RWPE2 (cell line): ENCODE data around the gene UGGT2.

Source experiments
- ATAC-seq: fragments of 200-7000 bp; cut with Tn5 transposase; 3 replicates; pipeline ENCODE4 v1.9.1; 2021; ENCODE audit warnings: low read depth
- DNase-seq: peaks from one replicate; pipeline ENCODE4 v3.0.0-alpha.2; 2020; ENCODE audit warnings: low spot score
- H3K27ac ChIP-seq: fragments of 450-650 bp; 2 replicates; pipeline ENCODE4 v1.5.1; 2017; ENCODE audit warnings: mild to moderate bottlenecking; ENCODE audit not compliant: poor library complexity, severe bottlenecking
- H3K27me3 ChIP-seq: fragments of 250-450 bp; sonication (Bioruptor Pico); 2 replicates; pipeline ENCODE4 v1.5.1; 2021; ENCODE audit warnings: mild to moderate bottlenecking, moderate library complexity; ENCODE audit not compliant: insufficient read depth, poor library complexity, severe bottlenecking
- H3K36me3 ChIP-seq: fragments of 250-450 bp; sonication (Bioruptor Pico); 2 replicates; pipeline ENCODE4 v1.5.1; 2020; ENCODE audit warnings: low read depth, mild to moderate bottlenecking, moderate library complexity
- H3K4me1 ChIP-seq: fragments of 250-450 bp; sonication (Bioruptor Pico); 2 replicates; pipeline ENCODE4 v1.5.1; 2021; ENCODE audit warnings: mild to moderate bottlenecking, moderate library complexity; ENCODE audit not compliant: insufficient read depth, poor library complexity, severe bottlenecking
- H3K4me3 ChIP-seq: fragments of 250-450 bp; sonication (Bioruptor Pico); 2 replicates; pipeline ENCODE4 v1.5.1; 2021; ENCODE audit warnings: mild to moderate bottlenecking, moderate library complexity; ENCODE audit not compliant: severe bottlenecking
- H3K9me3 ChIP-seq: fragments of 250-450 bp; sonication (Bioruptor Pico); 2 replicates; pipeline ENCODE4 v1.5.1; 2021; ENCODE audit warnings: mild to moderate bottlenecking, moderate library complexity; ENCODE audit not compliant: severe bottlenecking
- TF ChIP-seq, protein P1 (sequence below): fragments of 450-650 bp; IDR thresholded peaks from one replicate; pipeline ENCODE4 v1.5.1; 2017; ENCODE audit warnings: mild to moderate bottlenecking, moderate library complexity; ENCODE audit not compliant: poor library complexity, severe bottlenecking

The UGGT2 gene

DNA sequence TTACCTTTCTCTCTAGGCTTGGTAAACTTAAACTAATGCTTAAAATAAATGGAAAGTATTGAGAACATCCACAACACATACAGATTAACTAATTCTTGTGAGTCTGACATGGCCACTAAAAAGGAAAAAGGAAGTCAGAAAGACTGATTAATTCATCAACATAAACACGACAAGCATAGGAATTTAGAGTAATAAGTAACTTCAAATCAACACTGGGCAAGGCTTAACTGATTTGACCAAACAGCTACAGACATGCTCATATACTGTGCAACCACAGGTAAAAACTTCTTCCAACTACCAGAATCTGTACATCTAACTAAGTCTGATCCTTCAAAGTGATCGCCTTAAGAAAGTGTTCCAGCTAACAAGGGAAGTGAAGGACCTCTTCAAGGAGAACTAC, 20.5 kb downstream of the UGGT2 start:
- Histone ChIP-seq H3K4me3 (no peak overlapping the region), H3K9me3 (no peaks in the 10 kb centered on the region), H3K27ac (no peak overlapping the region), H3K27me3 (no peaks in the 10 kb centered on the region), H3K36me3 (peaks cover 15% of the 10 kb centered on the region), H3K4me1 (no peaks in the 10 kb centered on the region)
- DNase-seq (no peak), ATAC-seq (no peak)
- TF ChIP-seq, protein P1, sequence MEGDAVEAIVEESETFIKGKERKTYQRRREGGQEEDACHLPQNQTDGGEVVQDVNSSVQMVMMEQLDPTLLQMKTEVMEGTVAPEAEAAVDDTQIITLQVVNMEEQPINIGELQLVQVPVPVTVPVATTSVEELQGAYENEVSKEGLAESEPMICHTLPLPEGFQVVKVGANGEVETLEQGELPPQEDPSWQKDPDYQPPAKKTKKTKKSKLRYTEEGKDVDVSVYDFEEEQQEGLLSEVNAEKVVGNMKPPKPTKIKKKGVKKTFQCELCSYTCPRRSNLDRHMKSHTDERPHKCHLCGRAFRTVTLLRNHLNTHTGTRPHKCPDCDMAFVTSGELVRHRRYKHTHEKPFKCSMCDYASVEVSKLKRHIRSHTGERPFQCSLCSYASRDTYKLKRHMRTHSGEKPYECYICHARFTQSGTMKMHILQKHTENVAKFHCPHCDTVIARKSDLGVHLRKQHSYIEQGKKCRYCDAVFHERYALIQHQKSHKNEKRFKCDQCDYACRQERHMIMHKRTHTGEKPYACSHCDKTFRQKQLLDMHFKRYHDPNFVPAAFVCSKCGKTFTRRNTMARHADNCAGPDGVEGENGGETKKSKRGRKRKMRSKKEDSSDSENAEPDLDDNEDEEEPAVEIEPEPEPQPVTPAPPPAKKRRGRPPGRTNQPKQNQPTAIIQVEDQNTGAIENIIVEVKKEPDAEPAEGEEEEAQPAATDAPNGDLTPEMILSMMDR = no peak

DNA sequence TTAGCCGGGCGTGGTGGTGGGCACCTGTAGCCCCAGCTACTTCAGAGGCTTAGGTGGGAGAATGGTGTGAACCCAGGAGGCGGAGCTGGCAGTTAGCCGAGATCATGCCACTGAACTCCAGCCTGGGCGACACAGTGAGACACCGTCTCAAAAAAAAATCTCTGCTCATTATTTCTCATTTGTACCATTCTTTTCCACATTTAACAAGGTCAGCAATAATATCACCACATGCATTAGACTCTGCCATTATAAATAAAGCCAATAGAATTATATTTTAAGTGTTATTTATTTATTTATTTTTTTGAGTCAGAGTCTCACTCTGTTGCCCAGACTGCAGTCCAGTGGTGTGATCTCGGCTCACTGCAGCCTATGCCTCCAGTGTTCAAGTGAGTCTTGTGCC, 24.2 kb downstream of the UGGT2 start:
- H3K27me3 ChIP-seq = no peaks in the 10 kb centered on the region
- TF ChIP-seq, protein P1 = no peak
- no peak overlapping the region for H3K4me3 ChIP-seq
- peaks cover 19% of the 10 kb centered on the region for H3K36me3 ChIP-seq
- H3K27ac ChIP-seq = no peak overlapping the region
- H3K9me3 ChIP-seq = no peaks in the 10 kb centered on the region
- ATAC-seq = no peak
- no peak for DNase-seq
- H3K4me1 ChIP-seq = no peaks in the 10 kb centered on the region

DNA sequence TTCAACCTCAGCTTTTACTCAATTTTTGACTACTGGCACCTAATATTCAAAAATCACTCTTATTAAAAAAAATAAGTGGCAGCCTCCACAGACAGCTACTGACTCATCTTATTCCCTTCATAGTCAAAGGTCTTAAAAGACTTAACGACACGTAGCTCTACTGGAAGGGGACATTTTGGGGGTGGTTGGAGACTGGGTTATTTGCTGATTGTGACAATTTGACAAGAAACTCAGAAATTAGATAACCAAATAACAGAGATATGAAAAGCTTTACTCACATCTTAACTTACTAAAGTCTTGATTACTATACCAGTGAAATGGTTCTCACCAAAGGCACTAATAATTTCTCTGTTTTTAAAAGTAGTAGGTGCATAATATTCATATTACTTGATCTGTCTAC, 25.7 kb downstream of the UGGT2 start:
- peaks cover 32% of the 10 kb centered on the region for H3K36me3 ChIP-seq
- H3K4me3 ChIP-seq = no peak overlapping the region
- no peaks in the 10 kb centered on the region for H3K4me1 ChIP-seq
- no peak overlapping the region for H3K27ac ChIP-seq
- no peaks in the 10 kb centered on the region for H3K9me3 ChIP-seq
- no peak for DNase-seq
- no peak for ATAC-seq
- no peaks in the 10 kb centered on the region for H3K27me3 ChIP-seq
- TF ChIP-seq, protein P1 = no peak

DNA sequence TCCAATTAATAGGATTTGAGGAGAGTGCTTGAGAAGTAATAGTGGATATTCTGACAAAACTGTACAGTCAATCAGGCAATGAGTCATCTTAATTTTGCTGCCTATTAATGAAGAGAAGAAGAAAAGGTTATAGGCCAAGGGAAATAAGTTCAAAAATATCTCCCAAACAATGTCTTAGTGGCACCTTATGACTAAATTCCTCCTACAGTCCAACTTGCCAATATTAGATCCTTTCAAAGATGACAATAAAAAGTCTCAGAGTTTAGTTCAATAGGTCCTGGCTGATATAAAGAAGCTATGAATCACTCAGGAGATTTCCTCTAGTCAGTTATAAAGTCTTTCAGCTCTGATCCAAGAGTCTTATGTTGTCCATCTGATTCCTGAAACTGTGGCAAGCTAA, 27.9 kb downstream of the UGGT2 start:
- DNase-seq (no peak), ATAC-seq (no peak)
- Histone ChIP-seq H3K27me3 (no peaks in the 10 kb centered on the region), H3K4me1 (no peaks in the 10 kb centered on the region), H3K4me3 (no peak overlapping the region), H3K36me3 (peaks cover 27% of the 10 kb centered on the region), H3K9me3 (no peaks in the 10 kb centered on the region), H3K27ac (no peak overlapping the region)
- TF ChIP-seq, protein P1 = no peak

DNA sequence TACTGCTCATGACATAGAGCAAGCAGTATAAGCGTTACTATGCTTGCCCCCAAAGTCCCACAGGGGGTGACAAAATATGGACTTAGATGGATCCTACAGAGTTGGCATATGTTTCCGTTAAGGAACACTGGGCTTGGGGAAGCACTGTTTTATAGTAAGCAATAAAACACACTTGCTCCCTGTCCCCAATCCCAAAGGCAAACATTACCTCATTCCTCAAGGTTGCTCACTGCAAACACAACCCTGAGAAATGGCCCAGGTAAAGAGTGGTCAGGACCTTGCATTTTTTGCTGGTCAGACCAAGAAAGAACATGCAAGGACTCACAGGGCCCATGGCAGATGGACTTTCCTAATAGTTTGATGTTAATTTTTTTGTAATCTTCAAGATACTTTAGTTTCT, 32.3 kb downstream of the UGGT2 start:
- ATAC-seq (no peak), DNase-seq (no peak)
- Histone ChIP-seq H3K36me3 (peaks cover 21% of the 10 kb centered on the region), H3K4me1 (no peaks in the 10 kb centered on the region), H3K9me3 (no peaks in the 10 kb centered on the region), H3K27me3 (no peaks in the 10 kb centered on the region), H3K27ac (no peak overlapping the region), H3K4me3 (no peak overlapping the region)
- TF ChIP-seq, protein P1 = no peak
